Measurements from ENCODE around the gene EBLN1.

GRCh38 chr10:22228943-22229801 lies 11.4 kb upstream of the EBLN1 start:
- TF ChIP-seq, protein P1, sequence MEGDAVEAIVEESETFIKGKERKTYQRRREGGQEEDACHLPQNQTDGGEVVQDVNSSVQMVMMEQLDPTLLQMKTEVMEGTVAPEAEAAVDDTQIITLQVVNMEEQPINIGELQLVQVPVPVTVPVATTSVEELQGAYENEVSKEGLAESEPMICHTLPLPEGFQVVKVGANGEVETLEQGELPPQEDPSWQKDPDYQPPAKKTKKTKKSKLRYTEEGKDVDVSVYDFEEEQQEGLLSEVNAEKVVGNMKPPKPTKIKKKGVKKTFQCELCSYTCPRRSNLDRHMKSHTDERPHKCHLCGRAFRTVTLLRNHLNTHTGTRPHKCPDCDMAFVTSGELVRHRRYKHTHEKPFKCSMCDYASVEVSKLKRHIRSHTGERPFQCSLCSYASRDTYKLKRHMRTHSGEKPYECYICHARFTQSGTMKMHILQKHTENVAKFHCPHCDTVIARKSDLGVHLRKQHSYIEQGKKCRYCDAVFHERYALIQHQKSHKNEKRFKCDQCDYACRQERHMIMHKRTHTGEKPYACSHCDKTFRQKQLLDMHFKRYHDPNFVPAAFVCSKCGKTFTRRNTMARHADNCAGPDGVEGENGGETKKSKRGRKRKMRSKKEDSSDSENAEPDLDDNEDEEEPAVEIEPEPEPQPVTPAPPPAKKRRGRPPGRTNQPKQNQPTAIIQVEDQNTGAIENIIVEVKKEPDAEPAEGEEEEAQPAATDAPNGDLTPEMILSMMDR (conservative IDR thresholded peaks at IDR 0.05; ENCODE audit: low read length) = no peak
- no peak for TF ChIP-seq EZH2phosphoT487 (IDR thresholded peaks at IDR 0.05; ENCODE audit: borderline replicate concordance, low read depth, low read length)
